SK-N-SH treated with all-trans-retinoic acid at 6 μM for 48 hours (cell line): Measurements from ENCODE around the gene SPATA2L.

Source experiments
- ATAC-seq: fragments of 200-7000 bp; cut with Tn5 transposase; 3 replicates; pipeline ENCODE4 v1.9.1; 2020; ENCODE audit warnings: mild to moderate bottlenecking, moderate library complexity
- ARNTL ChIP-seq: fragments of 450-650 bp; formaldehyde crosslinking; IDR thresholded peaks from 2 replicates; pipeline ENCODE4 v1.5.0; 2020; ENCODE audit warnings: low read depth, mild to moderate bottlenecking, moderate library complexity, borderline replicate concordance
- BACH2 ChIP-seq: fragments of 250-450 bp; sonication (Bioruptor Pico); IDR thresholded peaks from 2 replicates; pipeline ENCODE4 v1.9.0; 2021; ENCODE audit warnings: mild to moderate bottlenecking, borderline replicate concordance
- CREB5 ChIP-seq: fragments of 250-450 bp; sonication (Bioruptor Pico); IDR thresholded peaks from 2 replicates; pipeline ENCODE4 v1.5.1; 2020; ENCODE audit warnings: low read depth, mild to moderate bottlenecking, moderate library complexity
- ESRRG ChIP-seq: fragments of 250-450 bp; sonication (Bioruptor Pico); IDR thresholded peaks from 2 replicates; pipeline ENCODE4 v1.6.1; 2021; ENCODE audit warnings: mild to moderate bottlenecking
- GLIS3 ChIP-seq: fragments of 250-450 bp; sonication (Bioruptor Pico); IDR thresholded peaks from 2 replicates; pipeline ENCODE4 v1.5.0; 2020; ENCODE audit warnings: mild to moderate bottlenecking, moderate library complexity
- ISL1 ChIP-seq: fragments of 250-450 bp; sonication (Bioruptor Pico); IDR thresholded peaks from 2 replicates; pipeline ENCODE4 v2.1.2; 2022; ENCODE audit warnings: mild to moderate bottlenecking, moderate library complexity
- OSR1 ChIP-seq: fragments of 250-450 bp; sonication (Bioruptor Pico); IDR thresholded peaks from 2 replicates; pipeline ENCODE4 v1.8.0; 2022; ENCODE audit warnings: moderate library complexity, mild to moderate bottlenecking, inconsistent platforms
- PATZ1 ChIP-seq: fragments of 250-450 bp; sonication (Bioruptor Pico); IDR thresholded peaks from 2 replicates; pipeline ENCODE4 v1.8.0; 2020; ENCODE audit warnings: mild to moderate bottlenecking, moderate library complexity, borderline replicate concordance
- POU6F1 ChIP-seq: fragments of 250-450 bp; sonication (Bioruptor Pico); IDR thresholded peaks from 2 replicates; pipeline ENCODE4 v1.8.0; 2021; ENCODE audit warnings: low read depth, mild to moderate bottlenecking, moderate library complexity, borderline replicate concordance
- PPARA ChIP-seq: fragments of 250-450 bp; sonication (Bioruptor Pico); IDR thresholded peaks from 2 replicates; pipeline ENCODE4 v1.5.0; 2020; ENCODE audit warnings: mild to moderate bottlenecking, borderline replicate concordance
- RARB ChIP-seq: fragments of 250-450 bp; sonication (Bioruptor Pico); IDR thresholded peaks from 2 replicates; pipeline ENCODE4 v1.8.0; 2021; ENCODE audit warnings: mild to moderate bottlenecking, moderate library complexity
- SNAI2 ChIP-seq: fragments of 250-450 bp; sonication (Bioruptor Pico); IDR thresholded peaks from 2 replicates; pipeline ENCODE4 v1.5.0; 2020; ENCODE audit warnings: mild to moderate bottlenecking, moderate library complexity
- TCF4 ChIP-seq: fragments of 250-450 bp; sonication (Bioruptor Pico); IDR thresholded peaks from 2 replicates; pipeline ENCODE4 v1.8.0; 2021; ENCODE audit warnings: mild to moderate bottlenecking, moderate library complexity, borderline replicate concordance
- TOX ChIP-seq: fragments of 250-450 bp; sonication (Bioruptor Pico); IDR thresholded peaks from 2 replicates; pipeline ENCODE4 v1.8.0; 2021; ENCODE audit warnings: mild to moderate bottlenecking, moderate library complexity, borderline replicate concordance
- TSHZ2 ChIP-seq: fragments of 250-450 bp; sonication (Bioruptor Pico); IDR thresholded peaks from 2 replicates; pipeline ENCODE4 v1.5.0; 2020; ENCODE audit warnings: mild to moderate bottlenecking, moderate library complexity
- ZC3H10 ChIP-seq: fragments of 250-450 bp; sonication (Bioruptor Pico); IDR thresholded peaks from 2 replicates; pipeline ENCODE4 v1.5.1; 2021; ENCODE audit warnings: mild to moderate bottlenecking, moderate library complexity
- ZFP3 ChIP-seq: fragments of 250-450 bp; sonication (Bioruptor Pico); IDR thresholded peaks from 2 replicates; pipeline ENCODE4 v1.5.0; 2020; ENCODE audit warnings: mild to moderate bottlenecking, moderate library complexity
- ZFP30 ChIP-seq: fragments of 450-650 bp; formaldehyde crosslinking; IDR thresholded peaks from 2 replicates; pipeline ENCODE4 v1.5.0; 2022; ENCODE audit warnings: mild to moderate bottlenecking, moderate library complexity
- ZNF565 ChIP-seq: fragments of 450-650 bp; formaldehyde crosslinking; conservative IDR thresholded peaks from 2 replicates; pipeline ENCODE4 v1.5.0; 2020; ENCODE audit warnings: low read depth, mild to moderate bottlenecking, moderate library complexity
- ZNF70 ChIP-seq: fragments of 450-650 bp; formaldehyde crosslinking; IDR thresholded peaks from 2 replicates; pipeline ENCODE4 v1.5.0; 2020; ENCODE audit warnings: mild to moderate bottlenecking, moderate library complexity
- ZNF8 ChIP-seq: fragments of 450-650 bp; formaldehyde crosslinking; IDR thresholded peaks from 2 replicates; pipeline ENCODE4 v1.5.0; 2020; ENCODE audit warnings: mild to moderate bottlenecking, moderate library complexity

SPATA2L gene

GRCh38 chr16:89705006-89705405 is 3.5 kb upstream of the SPATA2L start (continued):
- TF ChIP-seq POU6F1 (CRISPR knock-in tag) = no peak

GRCh38 chr16:89704281-89704680 is 2.8 kb upstream of the SPATA2L start:
- TF ChIP-seq TOX = no peak
- no peak for TF ChIP-seq CREB5 (CRISPR knock-in tag)
- no peak for TF ChIP-seq ZNF8 (CRISPR knock-in tag)
- no peak for TF ChIP-seq POU6F1 (CRISPR knock-in tag)
- no peak for TF ChIP-seq ZNF70
- no peak for TF ChIP-seq RARB (CRISPR knock-in tag)
- TF ChIP-seq, all 23 proteins: peak for 0

GRCh38 chr16:89700649-89701424 is 668 bp downstream of the SPATA2L start:
- TF ChIP-seq BACH2 (CRISPR knock-in tag) (no peak), SNAI2 (CRISPR knock-in tag) (no peak), ARNTL (CRISPR knock-in tag) (no peak), ZFP30 (no peak), ESRRG (CRISPR knock-in tag) (no peak), PATZ1 (CRISPR knock-in tag) (no peak), TOX (no peak), TCF4 (CRISPR knock-in tag) (no peak), ZNF8 (CRISPR knock-in tag) (no peak)
- ATAC-seq = peak; percentile 54

More at GRCh38 chr16:89704281-89704680, 2.8 kb upstream of the SPATA2L start:
- ATAC-seq = no peak

- peak; percentile 73 for ATAC-seq
- TF ChIP-seq ZNF8 (CRISPR knock-in tag) (no peak), ARNTL (CRISPR knock-in tag) (peak; percentile 63; the same call in 1 of the 2 replicates), ESRRG (CRISPR knock-in tag) (no peak), RARB (CRISPR knock-in tag) (no peak), TCF4 (CRISPR knock-in tag) (no peak), OSR1 (CRISPR knock-in tag) (no peak), ZFP3 (CRISPR knock-in tag) (peak; percentile 68), ZNF70 (peak; percentile 45; the same call in 1 of the 2 replicates), SNAI2 (CRISPR knock-in tag) (peak; percentile 81), TOX (no peak), ZNF565 (CRISPR knock-in tag) (peak; percentile 92; the same call in 1 of the 2 replicates), TSHZ2 (CRISPR knock-in tag) (0 out of 2 replicates have a peak, but pooled peaks have one; percentile 47), GLIS3 (no peak), PATZ1 (CRISPR knock-in tag) (no peak), PPARA (CRISPR knock-in tag) (peak; percentile 84; the same call in 1 of the 2 replicates), ZC3H10 (CRISPR knock-in tag) (0 out of 2 replicates have a peak, but pooled peaks have one; percentile 27), ZFP30 (peak; percentile 52; the same call in 1 of the 2 replicates), ISL1 (CRISPR knock-in tag) (no peak)
These were observed 1.3 kb downstream of the SPATA2L start for GRCh38 chr16:89700100-89700648.
